OCI-LY7 (cell line): ENCODE measurements around the gene C5orf15. TPM values are rescaled to one million over a fixed set of nuclear protein-coding genes. Genes with fewer than 3 reads are reported as not detected.

ENCODE experiments used
- BruUV-seq: library from RNA; stranded (reverse); fragments of 400-500 nt; replicated peaks from 2 replicates; lab custom pipeline; 2021; lab: Mats Ljungman, UMichigan
- CTCF ChIA-PET: fragments of 300-600 bp; sonication (Branson Sonifier 250); formaldehyde crosslinking; loops from one replicate; lab custom pipeline; 2022; ENCODE audit warnings: antibody characterized with exemption; ENCODE audit not compliant: unreplicated experiment; lab: Charles Lee
- POLR2A ChIA-PET: fragments of 300-600 bp; sonication (Branson Sonifier 250); formaldehyde crosslinking; loops from one replicate; lab custom pipeline; 2022; ENCODE audit warnings: antibody characterized with exemption; lab: Charles Lee
- DNase-seq: peaks from one replicate; pipeline ENCODE4 v3.0.0-alpha.2; 2015; ENCODE audit warnings: low spot score
- H2AFZ ChIP-seq: fragments of 200-600 bp; sonication (generic), shearing (Covaris generic); 2 replicates; pipeline ENCODE4 v1.6.1; 2014; ENCODE audit warnings: mild to moderate bottlenecking, antibody characterized with exemption, low read length, moderate library complexity
- H3K27ac ChIP-seq: fragments of 200-600 bp; sonication (generic); 2 replicates; pipeline ENCODE4 v1.5.1; 2014; ENCODE audit warnings: mixed run types, low read depth, mild to moderate bottlenecking, moderate library complexity, low read length, inconsistent platforms; ENCODE audit not compliant: poor library complexity, severe bottlenecking
- H3K36me3 ChIP-seq: fragments of 200-600 bp; sonication (generic); 2 replicates; pipeline ENCODE4 v1.6.1; 2014; ENCODE audit warnings: mild to moderate bottlenecking, antibody characterized with exemption, low read length, moderate library complexity, mixed read lengths; ENCODE audit not compliant: insufficient read depth
- H3K4me1 ChIP-seq: fragments of 200-600 bp; sonication (generic); 2 replicates; pipeline ENCODE4 v1.5.1; 2014; ENCODE audit warnings: mild to moderate bottlenecking, low read length; ENCODE audit not compliant: insufficient read depth, poor library complexity, severe bottlenecking
- H3K4me2 ChIP-seq: fragments of 200-600 bp; sonication (generic); 2 replicates; pipeline ENCODE4 v1.6.1; 2014; ENCODE audit warnings: mild to moderate bottlenecking, low read length
- H3K4me3 ChIP-seq: fragments of 200-600 bp; sonication (generic); 2 replicates; pipeline ENCODE4 v1.5.1; 2014; ENCODE audit warnings: mild to moderate bottlenecking, low read depth, low read length; ENCODE audit not compliant: poor library complexity, severe bottlenecking
- H3K79me2 ChIP-seq: fragments of 200-600 bp; sonication (generic); 2 replicates; pipeline ENCODE4 v1.6.1; 2016; ENCODE audit warnings: low read depth, mild to moderate bottlenecking, low read length, moderate library complexity, mixed read lengths; ENCODE audit not compliant: insufficient read depth
- H3K9me2 ChIP-seq: fragments of 200-600 bp; sonication (generic); 2 replicates; pipeline ENCODE4 v1.6.1; 2016; ENCODE audit warnings: mild to moderate bottlenecking, low read length, mixed read lengths; ENCODE audit not compliant: insufficient read depth
- H3K9me3 ChIP-seq: fragments of 200-600 bp; sonication (generic); 2 replicates; pipeline ENCODE4 v1.6.1; 2014; ENCODE audit warnings: mild to moderate bottlenecking, mixed run types, low read length, mixed read lengths
- H4K20me1 ChIP-seq: fragments of 200-600 bp; sonication (generic); 2 replicates; pipeline ENCODE4 v1.6.1; 2014; ENCODE audit warnings: mild to moderate bottlenecking, antibody characterized with exemption, low read length, moderate library complexity, mixed read lengths; ENCODE audit not compliant: insufficient read depth
- EZH2phosphoT487 ChIP-seq: fragments of 200-600 bp; sonication (generic); IDR thresholded peaks from 2 replicates; pipeline ENCODE4 v1.6.1; 2018; ENCODE audit warnings: low read depth, borderline replicate concordance, mild to moderate bottlenecking, mixed run types, antibody characterized with exemption, low read length, moderate library complexity, mixed read lengths
- intact Hi-C: fragments of 100-400 bp; cut with micrococcal nuclease; formaldehyde crosslinking; loops from one replicate; pipeline ENCODE4 v1.10.0; 2022; ENCODE audit not compliant: unreplicated experiment
- total RNA-seq, 2 experiments: library from RNA; depleted of rRNA in 1 of 2; stranded (reverse); fragments of >200 nt in 1 of 2; shearing (Covaris generic) in 1 of 2; gene quantifications; 2 replicates each; pipeline ENCODE4 v1.2.3, GENCODE V29; 2014 to 2022
- TF ChIP-seq, protein P1 (sequence below): fragments of 200-600 bp; sonication (generic); conservative IDR thresholded peaks from 2 replicates; pipeline ENCODE4 v1.5.1; 2014; ENCODE audit warnings: mild to moderate bottlenecking, antibody characterized with exemption, low read length, moderate library complexity, mixed read lengths

The C5orf15 gene
- total RNA-seq, 2 experiments from 2014 or later = 32.2 to 46.4 TPM

DNA sequence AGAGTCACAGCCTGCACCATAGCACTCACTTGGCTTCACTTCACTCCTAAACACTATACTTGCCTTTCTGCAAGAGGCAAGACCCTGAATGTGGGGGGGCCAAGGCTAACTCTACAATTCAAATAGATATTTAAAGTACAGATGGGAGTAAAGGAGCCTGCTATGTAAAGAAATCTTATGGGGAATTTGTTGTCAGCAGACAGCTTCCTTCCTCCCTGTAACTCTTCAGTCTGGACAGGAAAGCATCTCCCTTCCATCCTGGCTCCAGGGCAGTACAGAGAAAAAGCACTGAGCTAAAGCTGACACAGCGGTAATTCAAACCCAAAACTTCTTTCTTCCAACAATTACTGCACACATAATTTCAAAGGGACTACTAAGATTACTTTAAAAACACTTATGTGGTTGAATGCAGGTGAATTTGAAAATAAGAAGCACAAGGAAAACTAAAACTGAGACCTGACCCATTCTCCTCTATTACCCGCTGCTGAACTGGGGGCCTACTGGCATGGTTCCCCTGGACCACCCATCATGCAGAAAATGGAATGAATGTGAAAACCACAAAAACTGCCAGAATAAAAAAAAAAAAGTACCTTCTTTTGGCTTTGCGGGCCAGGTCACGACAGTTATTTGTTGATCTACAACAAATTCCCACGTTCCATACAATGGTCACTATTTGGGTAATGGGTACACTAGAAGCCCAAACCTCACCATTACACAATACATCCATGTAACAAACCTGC is 22.9 kb upstream of the C5orf15 start:
- BruUV-seq = no TSS peak
- intact Hi-C loops = no loop called here
- ChIA-PET POLR2A (interaction anchor here (1.6 to 3.9 kb wide), 2 partner anchors 8 to 12 kb away, joined by 3 to 24 read pairs; no protein-coding TSS in a partner anchor), CTCF (no interaction called here)
- TF ChIP-seq, protein P1, sequence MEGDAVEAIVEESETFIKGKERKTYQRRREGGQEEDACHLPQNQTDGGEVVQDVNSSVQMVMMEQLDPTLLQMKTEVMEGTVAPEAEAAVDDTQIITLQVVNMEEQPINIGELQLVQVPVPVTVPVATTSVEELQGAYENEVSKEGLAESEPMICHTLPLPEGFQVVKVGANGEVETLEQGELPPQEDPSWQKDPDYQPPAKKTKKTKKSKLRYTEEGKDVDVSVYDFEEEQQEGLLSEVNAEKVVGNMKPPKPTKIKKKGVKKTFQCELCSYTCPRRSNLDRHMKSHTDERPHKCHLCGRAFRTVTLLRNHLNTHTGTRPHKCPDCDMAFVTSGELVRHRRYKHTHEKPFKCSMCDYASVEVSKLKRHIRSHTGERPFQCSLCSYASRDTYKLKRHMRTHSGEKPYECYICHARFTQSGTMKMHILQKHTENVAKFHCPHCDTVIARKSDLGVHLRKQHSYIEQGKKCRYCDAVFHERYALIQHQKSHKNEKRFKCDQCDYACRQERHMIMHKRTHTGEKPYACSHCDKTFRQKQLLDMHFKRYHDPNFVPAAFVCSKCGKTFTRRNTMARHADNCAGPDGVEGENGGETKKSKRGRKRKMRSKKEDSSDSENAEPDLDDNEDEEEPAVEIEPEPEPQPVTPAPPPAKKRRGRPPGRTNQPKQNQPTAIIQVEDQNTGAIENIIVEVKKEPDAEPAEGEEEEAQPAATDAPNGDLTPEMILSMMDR = no peak
- TF ChIP-seq EZH2phosphoT487 = no peak
- Histone ChIP-seq H3K9me3 (no peaks in the 10 kb centered on the region), H3K27ac (no peak overlapping the region), H3K4me1 (peaks cover 43% of the 10 kb centered on the region), H3K79me2 (peaks cover 53% of the 10 kb centered on the region), H3K4me3 (no peak overlapping the region), H3K36me3 (peaks cover 69% of the 10 kb centered on the region), H2AFZ (no peak overlapping the region), H3K9me2 (no peaks in the 10 kb centered on the region), H3K4me2 (no peak overlapping the region), H4K20me1 (peaks cover 30% of the 10 kb centered on the region)
- no peak for DNase-seq

DNA sequence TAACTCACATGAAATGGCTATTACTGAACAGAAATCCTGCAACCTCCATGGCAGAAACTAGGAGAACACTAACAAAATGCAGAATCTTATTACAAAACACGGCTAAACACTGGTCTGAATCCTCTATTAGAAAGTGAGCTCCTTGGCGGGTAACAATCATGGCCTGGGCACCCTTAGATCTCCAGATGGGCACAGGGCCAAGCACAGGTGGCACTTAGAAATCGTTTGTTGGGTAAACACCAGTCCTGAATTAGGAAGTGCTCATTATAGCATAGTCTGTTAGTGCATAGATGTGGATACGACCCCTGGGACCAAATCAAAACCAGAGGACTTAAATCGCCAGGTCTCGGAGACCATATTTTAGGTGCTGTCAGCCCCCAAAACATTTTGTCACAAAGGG is 22.0 kb upstream of the C5orf15 start:
- no peak overlapping the region for H3K4me3 ChIP-seq
- peaks cover 44% of the 10 kb centered on the region for H3K79me2 ChIP-seq
- H4K20me1 ChIP-seq = peaks cover 22% of the 10 kb centered on the region
- peaks cover 74% of the 10 kb centered on the region for H3K36me3 ChIP-seq
- no peak overlapping the region for H3K27ac ChIP-seq
- peaks cover 33% of the 10 kb centered on the region for H3K4me1 ChIP-seq
- H2AFZ ChIP-seq = no peak overlapping the region
- POLR2A ChIA-PET = interaction anchor here (0.6 to 1.6 kb wide), 2 partner anchors 9 to 883 kb away, joined by 3 to 6 read pairs; no protein-coding TSS in a partner anchor
- no peaks in the 10 kb centered on the region for H3K9me2 ChIP-seq
- CTCF ChIA-PET = no interaction called here
- BruUV-seq = no TSS peak
- DNase-seq = no peak
- H3K4me2 ChIP-seq = no peak overlapping the region
- intact Hi-C loops = no loop called here
- TF ChIP-seq, protein P1 = no peak
- no peak for TF ChIP-seq EZH2phosphoT487
- H3K9me3 ChIP-seq = no peaks in the 10 kb centered on the region
